Stimulated activated naive CD8-positive, alpha-beta T cell treated with anti-CD3 and anti-CD28 coated beads, Interleukin-15, Interleukin-2, amounts not matched to agents 100 U/mL and 50 U/mL, for 24 hours (primary cell): Measurements from ENCODE around the gene LCE1F.

Experiments
- ATAC-seq: fragments of 150-1000 bp; cut with Tn5 transposase; one replicate; pipeline ENCODE4 v1.10.0; 2021
- DNase-seq: peaks from one replicate; pipeline ENCODE4 v3.0.0; 2021

The LCE1F gene

DNA sequence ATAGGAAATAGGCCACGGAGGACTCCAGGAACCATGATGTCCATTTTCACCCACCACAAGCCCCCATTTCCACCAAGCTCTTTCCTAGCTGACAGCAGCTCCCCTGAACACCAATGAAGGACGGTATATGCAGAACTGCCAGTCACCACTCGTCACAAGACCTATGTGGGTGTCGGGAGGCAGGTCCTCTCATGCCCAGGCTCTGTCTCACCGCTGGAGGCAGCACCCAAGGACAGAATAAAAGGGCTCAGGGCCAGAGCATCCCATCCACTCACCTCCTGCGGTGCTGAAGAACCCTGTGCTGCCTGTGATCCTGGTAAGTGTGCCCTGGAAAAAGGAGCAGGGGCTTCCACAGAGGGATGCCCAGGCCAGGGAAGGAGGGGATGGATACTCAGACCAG, at the start of gene LCE1F:
LCE1F (plus strand) TSS at position 266 of the 400 bp plus-strand sequence. CDS start 1,232 bp downstream, outside the sequence.
- no peak for DNase-seq
- no peak for ATAC-seq

DNA sequence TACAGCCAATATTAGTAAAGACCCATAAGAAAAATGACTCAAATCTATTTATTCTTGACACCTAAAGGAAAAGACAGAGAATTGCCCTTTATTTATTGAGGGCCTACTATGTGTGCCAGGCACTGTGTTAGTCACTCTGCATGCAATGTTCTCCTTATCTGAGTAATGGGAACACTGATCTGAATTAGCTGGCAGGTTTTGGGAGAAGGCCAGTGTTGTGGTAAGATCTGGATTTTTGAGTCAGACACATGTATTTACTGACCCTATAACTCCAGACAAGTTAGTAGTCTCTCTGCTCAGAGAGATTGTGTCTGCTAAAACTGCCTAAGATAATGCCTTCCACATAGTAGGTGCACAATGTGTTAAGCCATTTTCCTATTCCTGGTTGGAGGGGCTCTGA, 49.7 kb upstream of the LCE1F start:
- ATAC-seq (no peak), DNase-seq (no peak)

GRCh38 chr1:152728986-152729385, 46.0 kb upstream of the LCE1F start:
- ATAC-seq (no peak), DNase-seq (no peak)

- no peak for ATAC-seq
- DNase-seq, result no peak
Observed at GRCh38 chr1:152735648-152736047, 39.3 kb upstream of the LCE1F start.

- no peak for ATAC-seq
- no peak for DNase-seq
Observed at GRCh38 chr1:152737997-152738396, 36.9 kb upstream of the LCE1F start.

- DNase-seq (no peak), ATAC-seq (no peak)
Observed at GRCh38 chr1:152739841-152740240, 35.1 kb upstream of the LCE1F start.

DNA sequence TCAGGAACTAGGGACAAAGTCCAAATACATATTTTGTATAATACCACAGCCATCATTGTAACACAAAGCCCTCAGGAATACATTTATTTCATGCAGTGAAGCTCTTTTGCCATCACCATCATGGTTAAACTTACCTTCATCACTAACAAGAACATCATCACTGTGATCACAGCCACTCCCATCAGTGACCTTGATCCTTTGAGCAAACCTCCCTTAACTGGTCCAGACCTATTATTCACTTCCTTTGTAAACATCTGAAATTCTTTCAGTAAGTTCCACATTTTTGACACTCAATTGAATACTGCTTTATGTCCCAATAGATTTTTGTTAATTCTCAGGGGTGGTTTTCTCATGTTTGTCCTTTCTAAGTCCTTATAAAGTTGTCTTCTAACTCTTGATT, 33.3 kb upstream of the LCE1F start:
- DNase-seq, result no peak
- no peak for ATAC-seq

DNA sequence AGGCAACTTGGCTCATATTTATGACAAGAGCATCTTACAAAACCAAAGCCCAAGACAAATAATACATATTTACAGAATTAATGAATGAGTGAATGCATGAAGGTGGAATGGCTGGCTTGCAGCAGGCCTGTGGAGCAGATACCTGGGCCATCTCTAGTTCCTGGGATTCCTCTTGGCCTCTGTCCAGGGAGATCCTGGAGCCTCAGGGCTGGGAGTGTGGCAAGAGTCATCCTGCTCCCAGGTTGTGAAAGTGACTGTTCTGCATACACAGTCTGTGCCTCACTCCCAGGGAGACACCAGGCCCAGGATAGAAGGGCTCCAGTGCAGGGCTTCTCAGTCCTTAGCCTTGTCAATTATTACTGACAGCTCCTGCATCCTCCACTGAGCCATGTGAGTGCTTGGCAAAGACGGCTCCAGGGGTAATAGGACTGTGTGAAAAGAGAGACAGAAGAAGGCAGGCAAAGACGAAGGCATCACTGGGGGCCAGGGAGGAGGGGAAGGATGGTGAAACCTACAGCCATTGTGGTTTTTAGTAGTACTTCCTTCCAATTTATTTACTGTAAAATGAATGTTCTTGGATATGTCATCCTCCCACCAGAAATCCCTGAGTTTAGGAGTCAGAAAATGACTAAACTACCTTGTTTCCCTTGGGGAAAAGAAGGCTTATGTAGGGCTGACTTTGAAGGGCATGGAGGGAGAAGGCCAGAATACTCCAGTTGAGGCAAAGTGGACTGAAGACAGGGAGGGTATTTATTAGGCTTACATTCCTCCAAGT, 31.4 kb upstream of the LCE1F start:
- ATAC-seq (no peak), DNase-seq (no peak)

DNA sequence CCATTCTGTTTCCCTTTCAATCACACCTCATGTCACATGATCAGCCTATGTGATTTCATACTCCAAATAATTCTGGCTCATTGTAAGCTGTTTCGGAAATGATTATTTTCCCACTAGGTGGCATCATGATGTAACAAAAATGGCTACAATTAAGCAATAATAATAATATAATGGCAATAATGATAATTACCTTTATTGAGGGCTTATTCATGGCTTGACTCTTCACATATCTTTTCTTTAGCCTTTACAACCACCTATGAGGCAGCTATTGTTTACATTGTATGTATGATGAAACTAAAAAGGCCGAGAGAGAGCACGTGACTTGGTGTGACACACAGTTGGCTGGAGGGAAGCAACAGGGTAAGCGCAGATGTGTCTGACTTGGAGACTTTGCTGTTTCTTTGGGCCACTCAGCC, 29.6 kb upstream of the LCE1F start:
- DNase-seq (no peak), ATAC-seq (no peak)

DNA sequence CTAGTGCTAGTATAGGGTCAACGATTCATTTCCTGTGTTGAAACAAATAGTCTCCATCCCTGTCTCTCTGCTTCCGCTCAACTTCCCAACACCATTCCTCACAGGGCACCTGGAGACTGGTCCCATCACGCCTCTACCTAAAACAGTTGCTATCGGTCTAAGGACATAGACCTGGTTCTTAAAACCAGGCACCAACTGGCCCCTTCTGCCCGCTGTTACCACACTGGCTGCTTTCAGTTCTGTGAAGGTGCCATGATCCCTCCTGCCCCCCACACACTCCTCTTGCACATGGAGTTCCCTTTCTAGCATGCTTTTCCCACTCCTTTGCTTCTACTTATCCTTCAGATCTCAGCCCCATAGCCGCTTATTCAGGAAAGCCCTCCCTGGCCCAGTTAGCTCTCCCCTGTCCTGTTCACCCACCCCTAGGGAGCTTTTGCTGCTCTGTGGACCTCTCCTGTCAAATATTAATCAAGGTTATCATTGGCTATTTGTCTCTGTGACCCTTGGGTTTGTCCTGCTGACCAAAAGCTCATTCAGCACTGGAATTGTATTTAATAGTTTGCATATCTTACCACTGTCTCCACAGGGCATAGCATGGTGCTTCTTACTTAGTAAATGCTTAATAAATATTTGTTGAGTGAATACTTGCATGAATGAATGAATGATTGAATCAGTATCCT, 29.0 kb upstream of the LCE1F start:
- no peak for DNase-seq
- ATAC-seq, result no peak

- DNase-seq (no peak), ATAC-seq (no peak)
Observed at GRCh38 chr1:152747831-152748230, 27.1 kb upstream of the LCE1F start.

DNA sequence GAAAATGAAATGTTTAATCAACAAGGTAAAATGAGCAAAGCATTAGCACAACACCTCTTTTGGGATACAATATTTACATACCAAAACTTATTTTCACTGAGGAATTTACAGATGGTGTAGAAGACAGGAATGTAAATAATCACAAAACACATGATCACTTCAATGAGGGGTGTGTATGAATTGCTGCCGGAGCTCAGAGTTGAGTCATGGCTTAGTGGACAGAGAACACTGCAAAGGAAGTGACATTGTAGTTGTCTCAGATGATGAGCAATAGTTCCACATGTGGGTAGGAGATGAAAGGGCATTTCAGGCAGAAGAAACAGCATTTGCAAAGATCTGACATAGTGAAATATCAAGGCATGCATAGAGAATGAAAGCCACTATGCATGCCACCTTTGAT, 22.7 kb upstream of the LCE1F start:
- ATAC-seq (peak; percentile 61), DNase-seq (no peak)

- ATAC-seq, result no peak
Observed at GRCh38 chr1:152753586-152753985, 21.4 kb upstream of the LCE1F start.

DNA sequence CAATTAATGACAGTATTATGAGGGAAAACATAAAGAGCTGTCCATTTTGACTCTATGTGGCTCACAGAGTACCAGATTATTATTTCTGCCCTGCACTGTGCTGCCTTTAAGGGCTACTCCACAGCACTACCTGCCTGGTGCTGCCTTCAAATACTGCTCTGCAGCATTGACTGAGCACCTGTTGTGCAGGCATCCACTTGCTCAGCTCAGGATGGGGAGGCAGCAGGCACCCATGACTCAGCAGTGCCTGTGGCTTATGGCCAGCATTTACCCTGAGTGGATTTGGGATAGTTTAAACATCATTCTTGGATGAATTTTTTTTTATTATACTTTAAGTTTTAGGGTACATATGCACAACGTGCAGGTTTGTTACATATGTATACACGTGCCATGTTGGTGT, 18.1 kb upstream of the LCE1F start:
- ATAC-seq (no peak), DNase-seq (no peak)

More at GRCh38 chr1:152753586-152753985, 21.4 kb upstream of the LCE1F start:
- DNase-seq, result no peak

DNA sequence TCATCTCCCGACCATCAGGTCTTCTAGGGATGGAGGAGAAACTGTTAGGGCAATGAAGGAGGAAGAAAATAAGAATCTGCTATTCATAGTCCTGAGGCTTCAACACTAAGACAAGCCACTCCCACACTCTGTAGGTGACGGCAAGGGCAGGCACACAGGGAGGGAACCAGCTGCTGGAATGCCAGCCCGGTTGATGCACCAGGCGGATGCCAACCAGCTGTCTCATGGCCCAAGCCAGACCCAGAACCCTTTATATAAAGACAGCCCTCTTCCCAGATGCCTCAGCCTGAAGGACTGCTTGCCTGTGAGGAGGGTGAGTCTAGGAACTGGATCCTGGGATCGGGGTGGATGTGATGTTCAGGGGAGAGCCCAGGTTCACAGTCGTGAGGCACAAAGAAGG, 17.2 kb upstream of the LCE1F start, which contains the start of gene KPRP:
KPRP (plus strand) TSS at position 279 of the 400 bp plus-strand sequence. CDS start 1,564 bp downstream, outside the sequence.
- no peak for ATAC-seq
- DNase-seq, result no peak

GRCh38 chr1:152758636-152759035, 16.3 kb upstream of the LCE1F start:
- ATAC-seq (no peak), DNase-seq (no peak)

- DNase-seq (no peak), ATAC-seq (no peak)
Observed at GRCh38 chr1:152759453-152760173, 15.3 kb upstream of the LCE1F start.

DNA sequence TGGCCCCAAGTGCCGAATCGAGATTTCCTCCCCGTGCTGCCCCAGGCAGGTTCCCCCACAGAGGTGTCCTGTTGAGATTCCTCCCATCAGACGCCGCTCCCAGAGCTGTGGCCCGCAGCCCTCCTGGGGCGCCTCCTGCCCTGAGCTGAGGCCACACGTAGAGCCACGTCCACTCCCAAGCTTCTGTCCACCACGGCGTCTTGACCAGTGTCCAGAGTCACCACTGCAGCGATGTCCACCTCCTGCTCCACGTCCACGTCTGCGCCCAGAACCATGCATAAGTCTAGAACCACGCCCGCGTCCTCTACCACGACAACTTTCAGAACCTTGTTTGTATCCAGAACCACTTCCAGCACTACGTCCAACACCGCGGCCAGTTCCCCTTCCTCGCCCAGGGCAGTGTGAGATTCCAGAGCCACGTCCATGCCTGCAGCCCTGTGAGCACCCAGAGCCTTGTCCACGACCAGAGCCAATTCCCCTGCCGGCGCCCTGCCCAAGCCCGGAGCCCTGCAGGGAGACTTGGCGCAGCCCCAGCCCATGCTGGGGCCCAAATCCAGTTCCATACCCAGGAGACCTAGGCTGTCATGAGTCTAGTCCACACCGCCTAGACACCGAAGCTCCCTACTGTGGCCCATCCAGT, 14.3 kb upstream of the LCE1F start:
- no peak for ATAC-seq
- no peak for DNase-seq

DNA sequence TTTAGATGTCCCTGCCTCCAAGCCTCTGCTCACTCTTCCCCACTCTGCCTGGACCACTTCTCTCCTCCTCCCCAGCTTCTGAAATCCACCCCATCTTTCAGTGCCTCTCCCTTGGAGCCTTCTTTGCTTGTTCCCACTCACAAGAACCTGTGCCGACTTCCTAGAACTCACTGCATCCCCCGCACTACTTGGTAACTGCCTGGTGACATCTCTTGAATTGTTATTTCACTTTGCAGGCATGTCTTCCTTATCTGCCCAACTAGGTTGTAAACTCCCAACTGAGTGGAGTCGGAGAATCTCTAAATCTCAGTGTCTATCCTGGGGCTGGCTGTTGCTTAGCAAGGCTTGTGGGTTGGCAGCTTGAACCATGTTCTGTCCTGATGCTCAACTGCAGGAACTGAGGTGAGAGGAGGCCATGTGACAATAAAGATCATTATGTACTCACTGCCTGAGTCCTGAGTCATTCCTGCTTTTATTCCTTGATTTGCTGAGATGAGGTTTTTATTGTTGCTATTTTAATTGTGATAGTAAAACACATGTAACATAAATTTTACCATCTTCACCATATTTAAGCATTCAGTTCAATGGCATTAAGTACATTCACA, 13.2 kb upstream of the LCE1F start:
- DNase-seq, result no peak
- no peak for ATAC-seq

DNA sequence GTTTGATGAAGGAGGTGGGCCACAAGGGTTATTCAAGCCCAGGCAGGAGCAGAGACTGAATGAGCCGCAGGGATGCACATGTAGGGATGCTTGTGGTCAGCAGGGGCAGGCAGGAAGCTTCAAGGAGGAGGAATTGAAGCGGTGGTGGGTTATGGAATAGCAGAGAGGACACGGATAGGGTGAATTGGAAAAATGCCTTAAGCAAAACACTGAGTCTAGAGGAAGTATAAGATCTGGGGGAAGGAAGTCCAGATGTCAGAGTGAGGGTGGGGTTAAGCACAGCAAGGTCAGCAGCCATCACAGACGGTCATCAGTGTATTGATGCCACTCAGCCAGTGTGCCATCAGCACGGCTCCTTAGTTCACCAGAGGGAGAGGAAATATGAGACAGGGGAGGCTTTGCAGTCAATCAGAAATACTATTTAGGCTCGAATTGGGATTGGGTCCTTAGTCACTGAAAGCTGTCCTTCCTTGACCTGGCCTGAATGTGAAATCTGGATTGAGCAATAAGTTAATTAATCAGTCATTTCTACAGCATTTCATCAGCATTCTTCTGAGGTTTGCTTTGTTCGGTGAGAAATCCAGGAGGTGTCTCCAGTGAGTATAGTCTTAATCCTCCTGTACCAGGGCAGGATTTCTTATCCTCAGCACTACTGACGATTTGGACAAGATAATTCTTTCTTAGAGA, 6.0 kb upstream of the LCE1F start:
- ATAC-seq (no peak), DNase-seq (no peak)

DNA sequence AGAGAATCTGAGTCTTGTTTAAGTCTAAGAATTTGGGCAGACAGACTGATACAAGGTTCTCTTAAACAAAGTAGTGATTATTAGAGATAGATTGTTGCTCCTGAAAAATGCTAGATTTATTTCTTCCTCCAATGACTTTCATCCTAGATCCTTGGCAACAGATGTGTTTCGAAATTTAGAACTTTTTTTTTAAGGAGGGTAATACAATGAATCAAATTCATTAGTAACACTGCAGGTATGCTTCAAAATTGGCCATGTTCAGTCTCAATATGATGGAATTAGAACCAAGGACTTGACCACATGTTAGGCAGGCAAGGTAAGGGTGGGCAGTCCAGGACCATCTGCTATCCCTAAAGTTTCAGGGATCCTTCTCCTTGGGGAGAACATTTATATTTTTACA, 4.5 kb upstream of the LCE1F start:
- DNase-seq (no peak), ATAC-seq (no peak)
